ENCODE data around the gene AFF4.

GRCh38 chr5:132943362-132944022, 19.9 kb downstream of the AFF4 start:
- TF ChIP-seq TAF1 (IDR thresholded peaks at IDR 0.05; ENCODE audit: control insufficient read depth, extremely low read depth, insufficient read depth, low read length, severe bottlenecking) (no peak), POLR2AphosphoS5 (IDR thresholded peaks at IDR 0.05; ENCODE audit: control insufficient read depth, insufficient read depth, low read depth, low read length) (no peak), RB1 (IDR thresholded peaks at IDR 0.05; ENCODE audit: low read depth) (no peak), E4F1 (CRISPR knock-in tag; IDR thresholded peaks at IDR 0.05; ENCODE audit: borderline replicate concordance) (no peak), CTCF (IDR thresholded peaks at IDR 0.05 in 2 of 3, conservative IDR thresholded peaks at IDR 0.05 in 1 of 3; ENCODE audit: insufficient read depth in 2 of 3, low read depth in 1 of 3, low read length in 3 of 3) (no peak), ZNF175 (CRISPR knock-in tag; IDR thresholded peaks at IDR 0.05; ENCODE audit: low read depth) (no peak), ZNF232 (CRISPR knock-in tag; IDR thresholded peaks at IDR 0.05) (no peak), MED1 (CRISPR knock-in tag; IDR thresholded peaks at IDR 0.05; ENCODE audit: borderline replicate concordance) (no peak)

All from K562 (cell line).